Stomach (tissue), 4 donors: ENCODE results near the gene TCTN1.

Experiments used
- POLR2A ChIP-seq, 4 donors: fragments of 450-650 bp; IDR thresholded peaks; one replicate each; pipeline ENCODE4 v1.6.1; 2016; ENCODE audit warnings: antibody characterized with exemption in 4 of 4, control low read depth in 2 of 4, mild to moderate bottlenecking in 1 of 4, moderate library complexity in 1 of 4
- POLR2AphosphoS5 ChIP-seq, 3 donors: sonication (generic); formaldehyde crosslinking; IDR thresholded peaks; one replicate each; pipeline ENCODE4 v1.6.1; 2016; ENCODE audit warnings: antibody characterized with exemption in 3 of 3
- TF ChIP-seq, protein P1 (sequence below), 7 experiments: fragments of 450-650 bp in 4 of 7; fragments of 200-600 bp in 3 of 7; sonication (generic) in 3 of 7; IDR thresholded peaks; one replicate each; pipeline ENCODE4 v1.5.1; 2016 to 2019; ENCODE audit warnings: antibody characterized with exemption in 7 of 7, control low read depth in 2 of 7, mild to moderate bottlenecking in 1 of 7

DNA sequence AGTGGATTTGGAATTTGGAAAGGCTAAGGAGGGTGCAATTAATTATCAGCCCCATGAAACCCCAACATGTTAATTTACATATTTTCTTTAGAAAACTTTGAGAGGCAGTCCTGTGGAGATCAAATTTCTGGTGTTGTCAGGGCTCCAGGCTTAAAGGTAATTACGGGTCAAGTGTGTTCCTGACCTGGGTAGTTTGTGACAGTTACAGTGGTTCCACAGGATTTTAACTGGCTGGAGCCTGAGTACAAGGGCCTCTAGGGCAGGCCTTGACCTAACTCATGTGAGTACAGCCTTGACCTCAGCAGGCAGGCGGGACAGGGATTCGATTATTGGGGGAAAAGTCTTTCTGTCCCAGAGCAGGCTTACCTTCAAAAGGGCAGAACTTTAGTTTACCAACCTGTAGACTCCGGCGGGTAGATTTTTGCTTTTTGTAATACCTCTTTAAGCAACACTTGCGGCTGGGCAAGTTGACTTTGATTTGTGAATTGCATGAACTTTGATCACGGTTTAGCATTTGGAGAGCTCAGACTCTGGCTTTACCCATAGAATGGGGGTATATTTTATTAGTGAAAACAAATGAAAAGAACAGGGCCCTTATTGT is 22.4 kb upstream of the TCTN1 start:
- no peak for TF ChIP-seq POLR2AphosphoS5 (IDR thresholded peaks at IDR 0.05)
- TF ChIP-seq, protein P1, sequence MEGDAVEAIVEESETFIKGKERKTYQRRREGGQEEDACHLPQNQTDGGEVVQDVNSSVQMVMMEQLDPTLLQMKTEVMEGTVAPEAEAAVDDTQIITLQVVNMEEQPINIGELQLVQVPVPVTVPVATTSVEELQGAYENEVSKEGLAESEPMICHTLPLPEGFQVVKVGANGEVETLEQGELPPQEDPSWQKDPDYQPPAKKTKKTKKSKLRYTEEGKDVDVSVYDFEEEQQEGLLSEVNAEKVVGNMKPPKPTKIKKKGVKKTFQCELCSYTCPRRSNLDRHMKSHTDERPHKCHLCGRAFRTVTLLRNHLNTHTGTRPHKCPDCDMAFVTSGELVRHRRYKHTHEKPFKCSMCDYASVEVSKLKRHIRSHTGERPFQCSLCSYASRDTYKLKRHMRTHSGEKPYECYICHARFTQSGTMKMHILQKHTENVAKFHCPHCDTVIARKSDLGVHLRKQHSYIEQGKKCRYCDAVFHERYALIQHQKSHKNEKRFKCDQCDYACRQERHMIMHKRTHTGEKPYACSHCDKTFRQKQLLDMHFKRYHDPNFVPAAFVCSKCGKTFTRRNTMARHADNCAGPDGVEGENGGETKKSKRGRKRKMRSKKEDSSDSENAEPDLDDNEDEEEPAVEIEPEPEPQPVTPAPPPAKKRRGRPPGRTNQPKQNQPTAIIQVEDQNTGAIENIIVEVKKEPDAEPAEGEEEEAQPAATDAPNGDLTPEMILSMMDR (IDR thresholded peaks at IDR 0.05) = no peak
- TF ChIP-seq POLR2A (IDR thresholded peaks at IDR 0.05) = no peak
